ENCODE data around the gene LRRC43. TPM values are rescaled to one million over a fixed set of nuclear protein-coding genes. Genes with fewer than 3 reads are reported as not detected.

Gene LRRC43
- total RNA-seq, 1 donor from 2014 or later: under 0.01 TPM

DNA sequence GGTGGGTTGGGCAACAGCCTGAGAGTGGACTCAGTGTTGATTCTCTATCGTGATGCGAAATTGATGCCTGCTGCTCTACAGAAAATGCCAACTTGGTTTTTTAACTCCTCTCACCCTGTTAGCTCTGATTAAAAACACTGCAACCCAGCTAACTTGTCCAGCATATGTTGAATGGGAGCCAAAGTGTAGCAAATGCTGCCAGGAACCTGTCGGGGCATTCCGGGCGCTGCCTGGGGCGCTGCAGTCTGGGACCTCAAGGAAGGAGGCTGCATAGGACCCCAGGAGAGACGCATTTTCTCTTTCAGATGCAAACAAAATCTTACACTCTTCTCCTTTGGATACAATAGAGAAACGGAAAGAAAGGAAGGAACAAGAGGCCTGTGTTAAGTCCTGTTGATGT is 24.5 kb downstream of the LRRC43 start:
- no peak overlapping the region for H3K4me3 ChIP-seq (ENCODE audit: low read depth, low read length)
- no peaks in the 10 kb centered on the region for H3K27me3 ChIP-seq (ENCODE audit: control insufficient read depth, insufficient read depth, low read length)
- H3K36me3 ChIP-seq (ENCODE audit: control insufficient read depth, insufficient read depth, low read length): peaks cover 9% of the 10 kb centered on the region
- no peak for FAIRE-seq
- no peak for DNase-seq (ENCODE audit: low read depth)
- TF ChIP-seq, protein P1, sequence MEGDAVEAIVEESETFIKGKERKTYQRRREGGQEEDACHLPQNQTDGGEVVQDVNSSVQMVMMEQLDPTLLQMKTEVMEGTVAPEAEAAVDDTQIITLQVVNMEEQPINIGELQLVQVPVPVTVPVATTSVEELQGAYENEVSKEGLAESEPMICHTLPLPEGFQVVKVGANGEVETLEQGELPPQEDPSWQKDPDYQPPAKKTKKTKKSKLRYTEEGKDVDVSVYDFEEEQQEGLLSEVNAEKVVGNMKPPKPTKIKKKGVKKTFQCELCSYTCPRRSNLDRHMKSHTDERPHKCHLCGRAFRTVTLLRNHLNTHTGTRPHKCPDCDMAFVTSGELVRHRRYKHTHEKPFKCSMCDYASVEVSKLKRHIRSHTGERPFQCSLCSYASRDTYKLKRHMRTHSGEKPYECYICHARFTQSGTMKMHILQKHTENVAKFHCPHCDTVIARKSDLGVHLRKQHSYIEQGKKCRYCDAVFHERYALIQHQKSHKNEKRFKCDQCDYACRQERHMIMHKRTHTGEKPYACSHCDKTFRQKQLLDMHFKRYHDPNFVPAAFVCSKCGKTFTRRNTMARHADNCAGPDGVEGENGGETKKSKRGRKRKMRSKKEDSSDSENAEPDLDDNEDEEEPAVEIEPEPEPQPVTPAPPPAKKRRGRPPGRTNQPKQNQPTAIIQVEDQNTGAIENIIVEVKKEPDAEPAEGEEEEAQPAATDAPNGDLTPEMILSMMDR (IDR thresholded peaks at IDR 0.05; ENCODE audit: insufficient read depth, low read length, severe bottlenecking): no peak

DNA sequence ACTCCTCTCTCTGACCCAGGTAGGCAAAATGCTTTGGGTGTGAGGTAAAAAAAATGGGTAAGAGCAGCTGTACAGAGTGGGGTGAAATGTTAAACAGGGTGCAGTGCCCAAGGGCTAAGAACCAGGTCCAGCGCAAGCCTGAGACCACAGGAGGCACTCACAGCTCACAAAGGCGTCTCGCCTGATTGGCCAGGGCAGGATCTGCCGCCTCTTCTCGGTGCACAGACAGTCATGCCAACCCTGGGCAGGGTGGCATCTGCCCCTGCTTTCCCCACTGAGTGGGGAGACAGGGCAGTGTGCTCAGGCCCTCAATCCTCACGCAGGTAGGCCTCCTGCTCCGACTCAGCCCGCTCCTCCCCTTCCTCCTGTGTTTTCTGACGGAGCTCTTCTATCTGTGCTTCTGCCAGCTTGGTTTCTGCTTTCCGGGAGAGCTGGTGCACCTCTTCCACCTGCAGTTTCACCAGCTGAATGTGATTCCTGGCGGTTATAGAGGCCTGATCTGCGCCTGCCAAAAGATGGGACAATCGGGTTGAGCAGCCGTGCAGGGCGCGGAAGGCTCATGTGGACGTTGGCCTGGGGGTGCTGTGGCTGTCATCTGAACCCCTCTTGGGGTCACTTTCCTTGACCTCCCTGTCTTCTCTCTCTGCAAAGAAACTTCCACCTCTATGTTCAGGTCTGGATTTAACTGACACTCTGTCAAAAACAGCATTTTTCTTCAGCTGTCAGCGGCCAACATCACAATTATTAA is 25.3 kb downstream of the LRRC43 start:
- no peak for FAIRE-seq
- DNase-seq (ENCODE audit: low read depth): no peak
- Histone ChIP-seq H3K27me3 (ENCODE audit: control insufficient read depth, insufficient read depth, low read length) (no peaks in the 10 kb centered on the region), H3K36me3 (ENCODE audit: control insufficient read depth, insufficient read depth, low read length) (peaks cover 13% of the 10 kb centered on the region), H3K4me3 (ENCODE audit: low read depth, low read length) (no peak overlapping the region)
- TF ChIP-seq, protein P1 (IDR thresholded peaks at IDR 0.05; ENCODE audit: insufficient read depth, low read length, severe bottlenecking): no peak

DNA sequence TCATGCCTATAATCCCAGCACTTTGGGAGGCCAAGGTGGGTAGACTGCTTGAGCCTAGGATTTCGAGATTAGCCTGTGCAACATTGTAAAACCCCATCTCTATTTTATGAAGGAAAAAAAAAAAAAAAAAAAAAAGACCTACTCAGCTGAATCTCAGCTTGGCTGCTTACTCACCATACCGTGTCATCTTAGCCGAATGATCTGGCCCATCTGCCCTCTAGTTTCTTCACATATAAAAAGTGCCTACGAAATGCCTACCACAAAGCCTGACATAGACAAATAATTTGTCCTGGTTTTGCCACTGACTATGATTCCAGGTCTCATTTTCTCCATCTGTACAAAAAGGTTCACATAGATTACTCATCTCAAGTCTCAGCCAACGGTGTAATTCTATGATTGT is 32.8 kb downstream of the LRRC43 start:
- TF ChIP-seq, protein P1 (IDR thresholded peaks at IDR 0.05; ENCODE audit: insufficient read depth, low read length, severe bottlenecking): no peak
- Histone ChIP-seq H3K4me3 (ENCODE audit: low read depth, low read length) (no peak overlapping the region), H3K27me3 (ENCODE audit: control insufficient read depth, insufficient read depth, low read length) (no peaks in the 10 kb centered on the region), H3K36me3 (ENCODE audit: control insufficient read depth, insufficient read depth, low read length) (peaks cover 19% of the 10 kb centered on the region)
- FAIRE-seq (no peak), DNase-seq (ENCODE audit: low read depth) (no peak)

DNA sequence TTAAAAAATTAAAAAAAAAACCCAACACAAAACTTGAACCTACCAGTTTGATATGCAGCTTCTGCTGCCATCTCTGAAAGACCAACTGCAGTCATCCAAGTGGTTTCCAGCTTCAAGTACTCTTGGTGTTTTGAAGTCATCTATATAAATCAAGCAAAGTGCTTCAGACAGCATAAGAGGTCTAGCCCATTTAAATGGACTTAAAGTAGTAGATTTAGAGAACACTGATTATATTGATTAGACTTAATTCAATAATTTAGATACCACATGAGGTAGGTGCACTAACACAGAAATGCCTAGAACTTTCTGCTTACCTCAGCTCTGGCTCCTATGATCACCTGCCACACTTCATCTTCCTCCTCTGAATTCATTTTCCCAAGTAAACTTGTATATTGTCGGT is 33.5 kb downstream of the LRRC43 start:
- no peak for DNase-seq (ENCODE audit: low read depth)
- H3K27me3 ChIP-seq (ENCODE audit: control insufficient read depth, insufficient read depth, low read length): no peaks in the 10 kb centered on the region
- TF ChIP-seq, protein P1 (IDR thresholded peaks at IDR 0.05; ENCODE audit: insufficient read depth, low read length, severe bottlenecking): no peak
- FAIRE-seq: no peak
- H3K4me3 ChIP-seq (ENCODE audit: low read depth, low read length): no peak overlapping the region
- H3K36me3 ChIP-seq (ENCODE audit: control insufficient read depth, insufficient read depth, low read length): peaks cover 21% of the 10 kb centered on the region

DNA sequence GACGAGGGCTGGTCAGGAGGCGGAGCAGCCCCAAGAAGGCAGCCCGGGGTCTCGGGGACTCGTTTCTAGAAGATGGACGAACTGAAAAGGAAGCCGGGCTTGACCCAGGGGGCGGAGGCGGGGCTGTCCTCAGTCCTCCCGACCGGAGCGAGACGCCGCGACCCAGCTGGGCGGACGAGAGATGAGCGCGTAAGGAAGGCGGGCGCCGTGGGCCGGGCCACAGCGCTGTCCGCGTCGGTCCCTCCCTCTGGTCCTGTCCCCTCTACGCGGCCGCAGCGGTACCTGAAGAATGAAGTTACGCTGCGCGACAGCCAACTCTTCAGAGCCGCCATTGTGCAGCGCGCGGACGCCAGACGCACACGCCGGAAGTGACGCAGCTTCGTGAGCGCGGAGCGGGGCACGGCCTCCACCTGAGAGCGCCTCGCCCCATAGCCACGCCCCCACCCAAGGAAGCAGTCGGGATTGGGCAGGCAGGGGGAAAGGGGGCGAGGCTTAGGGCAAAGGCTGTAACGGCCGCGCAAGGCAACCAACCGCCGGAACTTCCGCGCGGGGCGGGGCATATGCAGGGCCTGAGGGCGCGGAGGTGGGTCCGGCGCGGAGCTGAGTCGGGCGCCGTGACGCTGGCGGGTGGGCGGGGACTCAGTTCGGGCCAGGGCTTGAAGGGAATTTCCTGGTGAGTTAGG is 42.9 kb downstream of the LRRC43 start, which contains the start of gene DIABLO:
Gene DIABLO (minus strand): TSS at position 370 of the 683 bp plus-strand sequence. CDS start 38 bp downstream, at position 332.
- DNase-seq (ENCODE audit: low read depth): peak; percentile 96
- no peak for FAIRE-seq
- H3K4me3 ChIP-seq (ENCODE audit: low read depth, low read length): peak within 1 kb of the TSS; percentile 90
- no peaks in the 10 kb centered on the region for H3K27me3 ChIP-seq (ENCODE audit: control insufficient read depth, insufficient read depth, low read length)
- H3K36me3 ChIP-seq (ENCODE audit: control insufficient read depth, insufficient read depth, low read length): peaks cover 10% of the 10 kb centered on the region
- TF ChIP-seq, protein P1 (IDR thresholded peaks at IDR 0.05; ENCODE audit: insufficient read depth, low read length, severe bottlenecking): no peak
